Large intestine (tissue), 3 donors: ENCODE measurements around the gene PFN3. TPM values are rescaled to one million over a fixed set of nuclear protein-coding genes. Genes with fewer than 3 reads are reported as not detected.
A peak's percentile ranks its signal among the peaks of the same experiment; 100 is the strongest.

Source experiments
- DNase-seq, 2 donors: peaks; one replicate each; pipeline versions ENCODE4 v3.0.0 to v3.0.0-alpha.2; 2013
- H3K27ac ChIP-seq: one replicate; pipeline ENCODE4 v1.5.1; 2013; ENCODE audit warnings: low read length
- H3K27me3 ChIP-seq: 2 replicates; pipeline ENCODE4 v1.6.1; 2013; ENCODE audit warnings: low read length; ENCODE audit not compliant: control insufficient read depth, insufficient read depth
- H3K36me3 ChIP-seq: 2 replicates; pipeline ENCODE4 v1.6.1; 2013; ENCODE audit warnings: low read length; ENCODE audit not compliant: control insufficient read depth, insufficient read depth
- H3K4me1 ChIP-seq: one replicate; pipeline ENCODE4 v1.6.1; 2013; ENCODE audit warnings: low read length; ENCODE audit not compliant: control insufficient read depth, insufficient read depth
- H3K4me3 ChIP-seq: one replicate; pipeline ENCODE4 v1.5.1; 2013; ENCODE audit warnings: low read length
- H3K9me3 ChIP-seq: one replicate; pipeline ENCODE4 v1.6.1; 2013; ENCODE audit warnings: mild to moderate bottlenecking, low read depth, low read length, moderate library complexity; ENCODE audit not compliant: control insufficient read depth
- WGBS: methylation state at CpG from one replicate; pipeline ENCODE4 v1.1.5; 2013; ENCODE audit warnings: low lambda C conversion rate; ENCODE audit not compliant: insufficient coverage; 5-methylcytosine and 5-hydroxymethylcytosine counted together
- polyA plus RNA-seq: library from polyadenylated mRNA; unstranded; fragments of 120-200 nt; gene quantifications from one replicate; pipeline ENCODE4 v1.2.1, GENCODE V29; 2013

Gene PFN3
- polyA plus RNA-seq, 1 donor, result not detected

DNA sequence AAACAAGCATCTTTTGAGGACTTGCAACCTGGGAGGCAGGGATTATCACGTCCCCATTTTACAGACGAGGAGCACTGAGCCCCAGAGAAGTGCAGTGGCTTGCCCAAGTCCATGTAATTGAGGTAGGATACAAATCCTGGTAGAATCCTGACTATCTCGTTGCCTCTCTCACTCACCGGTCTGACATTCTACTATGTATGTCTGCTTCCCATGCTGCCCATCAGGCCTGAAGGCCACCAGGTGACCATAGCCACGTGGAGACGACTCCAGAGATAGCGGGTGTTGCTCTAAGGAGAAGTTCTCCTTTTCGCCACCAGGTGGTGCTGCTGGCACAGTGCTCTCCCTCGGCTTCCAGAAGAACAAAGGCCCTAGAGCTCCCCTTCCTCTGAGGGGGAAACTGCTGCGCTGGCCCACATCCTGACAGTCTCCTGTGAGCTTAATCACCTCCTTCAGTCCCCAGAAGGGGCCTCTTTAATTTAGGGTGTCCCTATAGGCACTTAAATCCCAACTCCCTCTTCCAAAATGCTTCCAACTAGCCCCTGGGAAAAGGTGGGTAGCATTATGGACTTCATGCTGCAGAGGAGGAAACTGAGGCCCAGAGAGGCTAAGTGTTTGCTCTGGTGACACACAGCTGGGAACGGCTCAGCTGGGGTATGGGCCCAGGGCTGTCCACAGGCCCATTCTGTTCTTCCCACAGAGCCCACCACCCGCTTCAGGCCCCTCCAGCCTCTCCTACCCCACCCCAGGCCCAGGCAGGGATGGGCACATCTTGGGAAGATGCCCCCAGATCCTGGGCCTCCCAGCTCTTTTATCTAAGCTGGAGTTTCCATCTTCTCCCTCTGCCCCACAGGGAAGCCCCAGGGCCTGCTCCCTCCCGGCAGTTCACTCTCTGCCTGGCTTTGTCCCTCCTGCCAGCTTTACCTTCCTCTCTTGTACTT is 9.8 kb downstream of the PFN3 start:
- WGBS, result no CpG with 5 or more reads among the region's 13 CpGs
- Histone ChIP-seq H3K36me3 (no peaks in the 10 kb centered on the region), H3K9me3 (no peaks in the 10 kb centered on the region), H3K4me1 (peaks cover 6% of the 10 kb centered on the region), H3K4me3 (no peak overlapping the region), H3K27me3 (peaks cover 8% of the 10 kb centered on the region), H3K27ac (no peak overlapping the region)
- DNase-seq, result peak; percentile 80 to 87

DNA sequence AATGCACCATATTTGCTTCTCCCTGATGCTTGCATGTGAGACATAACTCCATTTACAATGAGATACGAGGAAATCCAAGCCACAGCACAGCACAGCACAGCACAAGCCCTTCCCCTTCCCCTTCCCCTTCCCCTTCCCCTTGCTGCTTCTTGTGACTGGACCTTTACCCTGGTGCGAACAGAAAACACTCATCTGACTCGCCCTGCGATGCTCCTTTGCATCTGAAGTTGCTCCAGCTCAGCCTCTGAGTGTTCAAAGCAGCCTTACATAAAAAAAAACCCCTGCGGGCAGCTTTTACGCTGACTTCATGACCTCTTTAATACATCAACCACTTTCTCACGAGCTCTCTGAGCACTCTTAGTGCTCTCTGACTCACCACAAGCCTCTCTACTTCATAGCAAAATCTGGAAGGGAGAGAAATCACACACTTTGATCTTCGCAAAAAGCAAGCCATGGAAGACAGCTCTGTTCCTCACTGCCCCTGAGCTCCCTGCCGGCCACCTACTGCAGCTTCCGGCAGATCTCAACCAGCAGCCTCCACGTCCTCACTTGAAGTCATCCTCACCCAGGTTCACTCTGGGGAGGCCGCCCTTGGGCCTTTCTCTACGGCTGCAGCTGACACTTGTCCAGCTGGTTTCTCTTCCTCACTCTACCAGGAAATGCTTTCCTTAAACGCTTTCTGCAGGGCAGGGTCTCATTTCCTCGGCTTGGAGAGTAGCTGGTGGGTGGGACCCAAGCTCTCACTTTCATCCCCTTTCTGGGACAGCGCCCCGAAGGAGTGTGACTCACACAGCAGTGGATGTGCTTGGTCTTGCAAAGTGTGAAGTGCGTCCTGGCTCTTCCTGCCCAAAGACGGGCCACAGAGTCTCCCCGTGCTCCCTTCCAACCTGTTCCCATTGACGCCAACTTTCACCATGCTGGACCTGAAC is 11.0 kb downstream of the PFN3 start:
- no peaks in the 10 kb centered on the region for H3K36me3 ChIP-seq
- DNase-seq, result peak in 1 of 2 donors; percentile 35
- H3K4me1 ChIP-seq, result peaks cover 6% of the 10 kb centered on the region
- H3K27ac ChIP-seq, result no peak overlapping the region
- WGBS, result no CpG with 5 or more reads among the region's 21 CpGs
- no peaks in the 10 kb centered on the region for H3K9me3 ChIP-seq
- no peak overlapping the region for H3K4me3 ChIP-seq
- H3K27me3 ChIP-seq, result peaks cover 6% of the 10 kb centered on the region

DNA sequence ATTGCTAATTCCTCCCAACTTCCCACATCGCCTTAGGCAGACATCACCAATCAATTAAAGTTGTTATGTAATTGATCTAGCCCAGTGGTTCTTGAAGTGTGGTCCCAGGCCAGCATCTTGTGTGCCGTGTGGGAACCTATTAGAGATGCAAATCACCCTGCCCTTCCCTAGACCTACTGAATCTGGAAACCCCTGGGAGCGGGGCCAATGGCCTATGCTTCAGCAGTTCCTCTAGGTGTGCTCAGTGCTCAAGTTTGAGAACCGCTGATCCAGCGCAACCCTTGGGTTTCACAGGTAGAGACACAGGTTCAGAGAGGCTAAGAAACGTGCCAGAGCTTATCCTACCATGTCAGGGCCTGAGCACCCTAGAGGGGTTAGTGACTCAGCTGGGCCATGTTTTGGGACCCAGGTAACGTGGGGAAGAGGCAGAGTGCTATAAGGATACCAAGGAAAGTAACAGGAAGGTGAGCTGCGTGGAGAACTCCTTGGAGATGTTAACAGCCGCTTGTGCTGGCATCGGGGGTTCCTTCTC is 11.9 kb downstream of the PFN3 start:
- Histone ChIP-seq H3K9me3 (no peaks in the 10 kb centered on the region), H3K27ac (no peak overlapping the region), H3K27me3 (peaks cover 10% of the 10 kb centered on the region), H3K4me1 (peaks cover 6% of the 10 kb centered on the region), H3K36me3 (no peaks in the 10 kb centered on the region), H3K4me3 (no peak overlapping the region)
- DNase-seq, result no peak
- WGBS, result no CpG with 5 or more reads among the region's 10 CpGs

- Histone ChIP-seq H3K36me3 (no peaks in the 10 kb centered on the region), H3K9me3 (no peaks in the 10 kb centered on the region), H3K27ac (no peak overlapping the region), H3K4me3 (no peak overlapping the region), H3K4me1 (peaks cover 6% of the 10 kb centered on the region), H3K27me3 (peaks cover 12% of the 10 kb centered on the region)
- DNase-seq, result no peak
- no CpG with 5 or more reads among the region's 14 CpGs for WGBS
These were observed 13.1 kb downstream of the PFN3 start for GRCh38 chr5:177387405-177387804.

DNA sequence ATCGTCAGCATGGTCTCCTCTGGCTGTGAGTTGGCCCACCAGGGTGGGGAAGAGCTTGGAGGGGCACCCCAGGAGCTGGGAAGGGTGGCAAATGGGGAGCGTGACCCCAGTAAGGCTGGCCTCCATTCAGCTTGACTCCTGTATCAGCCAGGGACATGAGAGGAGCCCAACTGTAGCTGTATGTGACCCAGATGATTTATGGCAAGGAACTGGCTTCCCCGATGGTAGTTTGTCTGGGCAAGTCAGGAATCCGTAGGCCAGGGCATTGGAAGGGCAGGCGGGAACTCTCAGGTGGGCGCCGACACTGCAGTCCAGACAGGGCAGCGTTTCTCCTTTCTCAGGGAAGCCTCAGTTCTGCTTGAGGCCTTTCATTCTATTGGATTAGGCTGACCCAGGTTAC is 13.9 kb downstream of the PFN3 start:
- WGBS, result 100% methylated on average over 1 of the region's 8 CpGs
- Histone ChIP-seq H3K36me3 (no peaks in the 10 kb centered on the region), H3K27ac (no peak overlapping the region), H3K27me3 (peaks cover 14% of the 10 kb centered on the region), H3K9me3 (no peaks in the 10 kb centered on the region), H3K4me3 (no peak overlapping the region), H3K4me1 (peaks cover 6% of the 10 kb centered on the region)
- DNase-seq, result no peak

DNA sequence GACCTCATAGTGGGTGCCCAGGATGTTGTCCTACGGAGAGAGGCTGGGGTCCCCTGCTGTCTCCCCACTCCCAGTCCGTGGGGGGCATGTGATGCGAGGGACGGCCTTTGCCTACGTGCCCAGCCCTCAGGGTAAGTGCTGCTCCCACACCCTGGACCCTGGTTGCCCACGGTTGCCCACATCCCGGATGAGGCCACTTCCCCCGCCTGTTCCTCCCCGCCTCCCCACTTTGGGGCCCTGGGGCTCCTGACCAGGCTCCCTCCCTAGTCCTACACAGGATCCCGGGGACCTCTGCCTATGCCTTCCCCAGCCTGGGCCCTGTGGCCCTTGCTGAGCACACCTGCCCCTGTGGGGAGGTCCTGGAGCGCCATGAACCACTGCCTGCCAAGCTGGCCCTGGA is 14.7 kb downstream of the PFN3 start:
- no peak overlapping the region for H3K4me3 ChIP-seq
- no peaks in the 10 kb centered on the region for H3K9me3 ChIP-seq
- DNase-seq, result no peak
- H3K27ac ChIP-seq, result no peak overlapping the region
- no CpG with 5 or more reads among the region's 11 CpGs for WGBS
- peaks cover 6% of the 10 kb centered on the region for H3K4me1 ChIP-seq
- H3K27me3 ChIP-seq, result peaks cover 14% of the 10 kb centered on the region
- H3K36me3 ChIP-seq, result no peaks in the 10 kb centered on the region

DNA sequence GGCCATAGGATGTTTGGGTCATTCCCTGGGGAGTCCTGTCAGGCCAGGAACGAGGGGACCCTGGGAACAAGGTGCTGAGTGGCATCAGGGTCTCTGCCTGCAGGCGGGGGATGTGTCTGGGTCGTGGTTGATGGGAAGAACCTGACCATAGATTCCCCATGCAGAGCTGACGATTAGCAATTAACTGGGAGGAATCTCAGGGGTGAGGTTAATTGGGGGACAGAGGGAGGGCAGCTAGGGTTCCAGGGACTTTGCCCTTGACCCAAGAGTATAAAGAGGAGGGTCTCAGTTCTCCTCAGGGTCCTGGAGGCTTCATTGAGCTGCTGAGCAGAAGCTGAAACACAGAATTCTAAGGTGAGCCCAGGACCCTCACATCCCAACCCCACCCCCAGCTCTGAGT is 16.3 kb downstream of the PFN3 start, which contains the start of gene SLC34A1:
SLC34A1 (plus strand) TSS at position 301 of the 400 bp plus-strand sequence. CDS start 1,308 bp downstream, outside the sequence.
- no peak within 1 kb of the TSS for H3K27ac ChIP-seq
- no CpG with 5 or more reads among the region's 4 CpGs for WGBS
- H3K36me3 ChIP-seq, result no peaks in the 10 kb centered on the region
- H3K4me1 ChIP-seq, result peaks cover 4% of the 10 kb centered on the region
- no peak for DNase-seq
- H3K9me3 ChIP-seq, result no peaks in the 10 kb centered on the region
- no peak within 1 kb of the TSS for H3K4me3 ChIP-seq
- peaks cover 11% of the 10 kb centered on the region for H3K27me3 ChIP-seq

GRCh38 chr5:177383181-177383580 is 17.3 kb downstream of the PFN3 start:
- no CpG with 5 or more reads among the region's 9 CpGs for WGBS
- no peak overlapping the region for H3K27ac ChIP-seq
- peaks cover 11% of the 10 kb centered on the region for H3K27me3 ChIP-seq
- no peak overlapping the region for H3K4me3 ChIP-seq
- no peak for DNase-seq
- no peaks in the 10 kb centered on the region for H3K9me3 ChIP-seq
- no peaks in the 10 kb centered on the region for H3K36me3 ChIP-seq
- H3K4me1 ChIP-seq, result peaks cover 11% of the 10 kb centered on the region

DNA sequence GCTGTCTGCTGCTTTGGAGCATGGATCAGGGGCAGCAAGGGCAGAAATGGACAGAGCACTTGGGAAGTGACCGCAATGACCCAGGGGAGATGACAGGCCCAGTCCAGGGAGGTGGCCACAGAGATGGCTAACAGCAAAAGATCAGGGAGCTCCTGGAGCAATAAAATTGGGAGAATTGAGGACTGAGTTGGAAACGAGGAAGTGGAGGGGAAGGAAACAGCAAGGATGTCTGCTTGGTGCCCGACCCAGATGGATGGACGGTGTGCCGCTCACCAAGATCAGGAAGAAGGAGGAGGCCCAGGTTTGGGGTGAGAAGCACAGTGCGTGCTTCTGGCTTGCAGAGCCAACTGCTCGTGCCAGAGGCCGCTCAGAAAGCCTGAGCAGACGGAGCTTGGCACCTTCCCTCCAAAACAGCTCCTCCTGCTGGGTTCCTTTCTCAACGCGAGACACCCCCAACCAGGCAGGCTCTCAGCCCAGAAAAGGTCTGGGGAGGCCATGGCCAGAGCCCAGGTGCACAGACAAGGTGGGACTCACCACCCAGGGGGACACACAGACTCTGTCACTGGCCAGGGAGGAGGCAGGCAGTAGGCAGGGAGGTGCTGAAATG is 17.9 kb downstream of the PFN3 start:
- Histone ChIP-seq H3K4me1 (peaks cover 17% of the 10 kb centered on the region), H3K36me3 (no peaks in the 10 kb centered on the region), H3K9me3 (no peaks in the 10 kb centered on the region), H3K27ac (no peak overlapping the region), H3K4me3 (no peak overlapping the region), H3K27me3 (peaks cover 11% of the 10 kb centered on the region)
- DNase-seq, result no peak
- no CpG with 5 or more reads among the region's 11 CpGs for WGBS

DNA sequence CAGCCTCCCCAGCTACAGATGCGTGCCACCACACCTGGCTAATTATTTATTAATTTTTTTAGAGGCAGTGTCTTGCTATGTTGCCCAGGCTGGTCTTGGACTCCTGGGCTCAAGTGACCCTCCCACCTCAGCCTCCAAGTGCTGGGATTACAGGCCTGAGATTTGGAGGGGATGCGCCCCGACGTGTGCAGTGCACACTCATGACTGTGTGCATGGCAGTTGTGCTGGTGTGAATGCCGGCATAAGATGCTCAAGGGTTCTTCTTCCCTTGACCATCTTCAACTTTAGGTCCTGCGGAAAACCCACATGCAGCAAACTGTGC is 19.7 kb downstream of the PFN3 start:
- no CpG with 5 or more reads among the region's 6 CpGs for WGBS
- no peaks in the 10 kb centered on the region for H3K36me3 ChIP-seq
- peaks cover 11% of the 10 kb centered on the region for H3K27me3 ChIP-seq
- no peaks in the 10 kb centered on the region for H3K9me3 ChIP-seq
- peaks cover 18% of the 10 kb centered on the region for H3K4me1 ChIP-seq
- no peak overlapping the region for H3K4me3 ChIP-seq
- DNase-seq, result no peak
- no peak overlapping the region for H3K27ac ChIP-seq
